CD4-positive, alpha-beta T cell treated with Interleukin-6 for 4 hours (primary cell): ENCODE measurements around the gene USP4.

Experiments used
- DNase-seq: peaks from one replicate; pipeline ENCODE4 v3.0.0-alpha.2; 2020; ENCODE audit warnings: mixed read lengths

USP4 gene

GRCh38 chr3:49294343-49294742 lies 45.5 kb downstream of the USP4 start:
- no peak for DNase-seq

DNA sequence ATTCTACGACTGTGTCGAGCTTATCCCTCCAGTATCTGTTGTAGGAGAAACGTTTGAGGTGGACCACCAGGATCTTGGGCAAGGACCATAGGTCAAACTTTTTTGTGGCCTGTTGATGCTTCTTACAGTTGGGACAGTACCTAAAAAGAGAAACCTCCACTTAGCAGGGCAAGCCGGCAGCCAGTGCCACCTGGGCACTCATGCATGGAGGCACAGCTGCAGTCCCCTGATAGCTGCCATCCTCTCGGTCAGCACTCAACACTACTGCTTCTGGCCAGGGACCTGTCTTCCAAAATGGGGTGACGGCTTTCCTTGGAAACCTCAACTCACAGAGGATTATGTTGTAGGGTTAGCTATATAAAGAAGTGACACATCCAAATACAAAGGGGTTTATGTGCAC lies 55.9 kb downstream of the USP4 start:
- DNase-seq, result no peak

DNA sequence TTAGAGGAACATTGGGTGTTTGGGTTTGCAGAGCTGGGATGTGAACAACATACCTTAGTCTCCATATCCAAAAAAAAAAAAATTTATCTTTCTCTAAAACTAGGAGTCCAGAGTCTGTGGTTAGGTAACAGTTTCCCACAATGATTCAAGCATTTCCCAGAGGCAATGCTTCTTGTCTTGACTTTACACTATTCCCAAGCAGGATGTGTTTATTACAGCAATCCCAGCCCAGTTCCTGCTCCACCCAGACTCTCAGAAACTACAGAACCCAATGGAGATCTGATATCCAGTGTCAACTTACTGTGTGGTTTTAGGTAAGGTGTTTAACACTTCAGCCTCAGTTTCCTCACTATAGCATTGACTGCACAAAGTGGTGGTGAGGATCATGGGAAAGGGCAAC lies 60.5 kb downstream of the USP4 start:
- DNase-seq, result no peak

GRCh38 chr3:49278548-49278947 lies 61.3 kb downstream of the USP4 start:
- DNase-seq, result no peak

DNA sequence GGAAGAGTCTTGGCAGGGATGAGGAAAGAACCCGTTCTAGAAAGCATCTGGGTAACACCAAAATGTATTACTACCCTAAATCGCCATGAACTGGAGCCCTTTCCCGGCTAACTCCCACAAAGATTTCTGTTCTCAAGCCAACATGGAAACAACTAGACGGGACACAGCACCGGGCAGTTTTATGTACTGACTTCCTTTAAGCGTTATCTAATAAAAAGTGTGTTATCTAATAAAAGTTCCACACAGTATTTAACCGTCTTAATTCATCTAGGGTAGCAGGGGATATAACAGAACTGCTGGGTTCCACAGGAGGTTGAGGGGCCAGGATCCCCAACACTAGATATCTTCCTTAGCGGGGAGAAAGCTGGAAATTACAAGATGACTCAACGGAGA lies 62.5 kb downstream of the USP4 start:
- DNase-seq, result no peak

DNA sequence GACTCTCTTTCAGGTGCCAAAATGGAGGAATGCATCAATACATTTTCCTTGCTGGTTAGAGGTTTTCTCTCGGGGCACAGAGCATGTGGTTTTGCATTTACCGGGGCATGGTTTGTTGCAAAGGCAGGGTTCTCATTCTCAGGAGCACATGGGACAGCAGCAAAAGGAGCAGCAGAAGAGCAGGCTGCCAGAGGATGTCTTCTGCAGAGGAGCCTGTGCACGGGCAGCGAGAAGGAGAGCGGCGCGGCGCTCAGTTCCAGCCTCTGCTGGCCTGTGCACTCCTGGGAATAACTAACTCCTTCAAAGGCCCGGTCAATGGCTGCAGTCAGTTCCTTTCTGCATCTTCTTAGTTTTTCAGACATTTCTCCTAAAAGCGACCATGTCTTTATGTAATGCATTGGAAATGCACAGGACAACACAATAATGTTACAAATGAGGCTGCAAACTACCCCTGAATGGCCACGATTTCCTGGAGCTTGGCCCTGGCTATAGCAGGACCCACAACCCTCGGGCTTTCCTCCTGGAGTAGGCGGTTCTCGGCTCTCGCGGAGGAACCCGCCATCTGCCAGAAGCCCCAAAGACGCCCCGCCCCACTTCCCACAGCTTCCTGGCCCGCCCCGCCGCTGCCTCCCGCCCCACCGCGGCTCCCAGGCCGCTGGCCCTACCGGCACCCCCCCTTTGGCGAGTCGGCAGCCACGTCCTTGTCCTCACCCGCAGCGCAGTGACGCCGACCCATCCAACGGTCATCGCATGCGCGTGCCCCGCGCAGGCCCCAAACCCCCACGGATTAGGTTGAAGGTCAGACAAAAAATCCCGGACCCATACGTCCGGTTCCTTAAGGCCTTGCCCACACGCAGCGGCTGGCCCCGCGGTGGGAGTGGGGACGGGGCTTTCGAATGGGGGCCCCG lies 63.1 kb downstream of the USP4 start, which contains the start of gene C3orf62:
TSS of gene C3orf62 (minus strand) at position 758 of the 908 bp plus-strand sequence. CDS start at position 398, 360 bp downstream.
- DNase-seq, result peak; percentile 84

DNA sequence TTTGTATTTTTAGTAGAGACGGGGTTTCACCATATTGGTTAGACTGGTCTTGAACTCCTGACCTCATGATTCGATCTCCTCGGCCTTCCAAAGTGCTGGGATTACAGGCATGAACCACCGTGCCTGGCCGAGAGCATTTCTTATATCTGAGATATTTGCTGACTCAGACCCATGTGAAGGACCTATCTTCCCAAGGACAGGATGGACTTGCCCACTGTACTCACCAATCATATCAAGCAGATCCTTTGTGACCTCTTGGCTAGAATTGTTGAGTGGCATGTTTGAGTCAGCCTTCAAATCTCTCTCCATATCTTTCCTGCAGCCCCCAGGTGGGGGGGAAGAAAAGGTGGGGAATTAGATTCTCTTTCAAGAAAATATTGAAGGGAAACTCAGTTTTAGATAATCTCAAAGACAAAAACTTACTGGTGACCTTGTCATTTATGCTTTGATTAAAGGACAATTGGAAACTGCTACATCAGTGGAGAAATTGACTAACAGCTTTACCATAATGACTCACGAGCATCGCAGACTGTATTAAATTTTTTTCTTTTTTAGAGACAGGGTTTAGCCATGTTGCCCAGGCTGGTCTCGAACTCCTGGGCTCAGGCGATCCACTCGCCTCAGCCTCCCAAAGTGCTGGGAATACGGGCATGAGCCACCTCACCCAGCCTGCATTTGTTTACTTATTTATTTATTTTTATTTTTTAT lies 65.9 kb downstream of the USP4 start:
- DNase-seq, result no peak

GRCh38 chr3:49271047-49271446 lies 68.8 kb downstream of the USP4 start:
- DNase-seq, result no peak

- DNase-seq, result no peak
These were observed 69.7 kb downstream of the USP4 start for GRCh38 chr3:49270156-49270500.

DNA sequence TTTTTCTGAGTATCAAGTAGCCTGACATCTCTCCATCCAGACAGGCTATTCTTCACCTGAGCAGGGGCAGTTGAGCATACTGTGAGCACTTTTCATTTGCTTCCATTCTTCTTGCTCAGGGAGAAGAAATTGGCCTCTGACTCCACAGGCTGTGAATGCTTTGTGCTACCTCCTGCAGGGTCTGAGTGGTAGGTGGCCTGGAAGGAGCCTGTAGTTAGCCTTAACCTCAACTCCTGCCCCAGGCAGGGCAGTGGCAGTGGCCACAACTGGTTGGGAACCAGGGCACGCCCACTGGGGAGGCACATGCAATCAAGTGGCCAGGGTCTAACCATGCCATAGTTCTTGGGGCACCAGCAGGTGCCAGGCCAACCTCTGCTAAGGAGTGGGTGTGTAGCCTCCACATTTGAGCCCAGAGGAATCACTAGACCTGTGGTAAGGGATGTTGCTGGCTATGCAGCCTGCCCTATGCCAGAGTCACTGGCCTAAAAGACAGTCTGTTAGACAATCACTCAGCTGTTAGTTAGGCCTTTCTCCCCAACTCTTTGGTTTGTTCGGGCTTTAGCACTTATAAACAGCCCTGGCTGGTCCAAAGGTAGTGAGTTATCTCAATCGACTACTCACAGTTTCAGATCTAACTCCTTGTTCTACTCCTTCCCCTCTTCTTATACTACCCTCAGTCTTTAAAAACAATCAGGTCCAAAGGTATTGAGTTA lies 70.3 kb downstream of the USP4 start:
- DNase-seq, result no peak

GRCh38 chr3:49266410-49267095 lies 73.3 kb downstream of the USP4 start:
- no peak for DNase-seq

- no peak for DNase-seq
These were observed 74.0 kb downstream of the USP4 start for GRCh38 chr3:49265661-49266386.

DNA sequence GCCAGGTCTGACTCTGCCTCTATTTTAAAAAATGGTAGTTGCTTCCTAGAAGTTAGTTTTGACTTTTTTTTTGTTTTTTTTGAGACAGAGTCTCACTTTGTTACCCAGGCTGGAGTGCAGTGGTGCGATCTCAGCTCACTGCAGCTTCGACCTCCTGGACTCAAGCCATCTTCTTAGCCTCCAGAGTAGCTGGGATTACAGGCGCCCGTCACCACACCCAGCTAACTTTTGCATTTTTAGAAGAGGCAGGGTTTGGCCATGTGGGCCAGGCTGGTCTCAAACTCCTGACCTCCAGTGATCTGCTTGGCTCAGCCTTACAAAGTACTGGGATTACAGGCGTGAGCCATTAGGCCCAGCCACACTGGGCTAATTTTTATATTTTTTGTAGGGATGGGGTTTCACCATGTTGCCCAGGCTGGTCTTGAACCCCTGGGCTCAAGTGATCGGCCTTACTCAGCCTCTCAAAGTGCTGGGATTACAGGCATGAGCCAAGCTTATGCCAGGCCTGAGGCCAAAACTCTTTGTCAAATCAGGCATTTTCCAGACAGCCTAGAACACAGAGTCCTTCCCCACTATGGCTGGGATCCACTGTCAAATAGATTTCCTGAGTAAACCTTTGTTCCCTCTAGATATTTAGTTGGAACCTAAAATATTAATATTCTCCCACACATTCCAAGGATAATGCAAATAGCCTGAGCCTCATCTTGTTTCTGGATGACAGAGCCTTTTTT lies 76.5 kb downstream of the USP4 start:
- no peak for DNase-seq

- no peak for DNase-seq
These were observed 79.0 kb downstream of the USP4 start for GRCh38 chr3:49260806-49261324.

- no peak for DNase-seq
These were observed 82.7 kb downstream of the USP4 start for GRCh38 chr3:49257187-49257586.

GRCh38 chr3:49255718-49256511 lies 83.9 kb downstream of the USP4 start:
- DNase-seq, result no peak

DNA sequence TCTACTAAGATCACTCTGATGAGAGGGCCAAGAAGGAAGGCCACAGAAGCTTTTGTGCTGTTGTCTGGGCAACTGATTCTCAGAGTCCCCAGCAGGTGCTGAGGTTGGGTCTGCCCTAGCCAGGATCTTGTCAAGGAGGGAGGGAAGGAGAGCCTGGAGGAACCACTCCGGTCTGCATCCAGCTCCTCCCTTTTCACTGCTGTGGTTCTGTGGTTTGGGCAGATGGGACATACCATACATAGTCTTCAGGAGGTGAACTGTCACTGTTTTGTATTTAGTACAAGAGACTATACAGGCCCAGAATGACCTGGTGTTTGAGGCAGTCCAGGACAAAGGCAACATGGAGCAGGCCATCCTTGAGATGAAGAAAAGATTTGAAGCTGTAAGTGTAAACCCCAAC lies 84.7 kb downstream of the USP4 start:
- DNase-seq, result no peak

GRCh38 chr3:49253512-49253911 lies 86.3 kb downstream of the USP4 start:
- DNase-seq, result no peak

GRCh38 chr3:49248840-49249227 lies 91.0 kb downstream of the USP4 start:
- DNase-seq, result no peak

DNA sequence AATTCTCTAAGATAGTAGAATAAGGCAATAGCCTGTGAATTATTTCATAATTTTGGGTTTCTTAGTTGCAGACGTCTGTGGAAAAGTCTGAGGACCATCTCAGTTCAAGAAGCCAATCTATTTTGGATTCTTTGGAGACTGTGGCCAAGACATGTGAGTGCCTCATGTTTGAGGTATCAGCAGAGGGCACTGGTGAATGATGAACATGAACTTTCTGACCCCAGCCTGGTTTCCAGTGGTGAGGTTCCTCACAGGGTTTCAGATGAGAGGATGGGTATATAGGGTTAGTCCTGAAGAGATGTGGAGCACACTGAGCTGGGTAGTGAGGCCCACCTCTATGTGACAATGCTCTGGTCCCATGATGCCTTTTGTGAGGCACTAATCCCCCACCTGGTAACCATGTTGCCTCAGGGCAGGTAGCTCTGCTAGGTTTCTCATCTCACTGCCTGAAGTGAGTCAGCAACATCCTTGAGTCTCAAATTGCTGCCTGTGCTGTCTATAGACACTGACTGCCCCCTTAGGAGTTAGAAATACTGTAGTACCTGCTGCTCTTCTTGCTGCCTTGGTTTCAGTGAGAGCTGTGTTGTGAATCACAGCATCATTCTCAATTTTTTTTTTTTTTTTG lies 95.2 kb downstream of the USP4 start:
- DNase-seq, result no peak
